NCI-H1092 treated with DMSO at 0.1 percent for 48 hours (cell line): ENCODE results near the gene KRT7.

Experiments used
- DNase-seq: peaks from one replicate; lab custom pipeline; 2025; lab: John Stamatoyannopoulos, UW

Gene KRT7

DNA sequence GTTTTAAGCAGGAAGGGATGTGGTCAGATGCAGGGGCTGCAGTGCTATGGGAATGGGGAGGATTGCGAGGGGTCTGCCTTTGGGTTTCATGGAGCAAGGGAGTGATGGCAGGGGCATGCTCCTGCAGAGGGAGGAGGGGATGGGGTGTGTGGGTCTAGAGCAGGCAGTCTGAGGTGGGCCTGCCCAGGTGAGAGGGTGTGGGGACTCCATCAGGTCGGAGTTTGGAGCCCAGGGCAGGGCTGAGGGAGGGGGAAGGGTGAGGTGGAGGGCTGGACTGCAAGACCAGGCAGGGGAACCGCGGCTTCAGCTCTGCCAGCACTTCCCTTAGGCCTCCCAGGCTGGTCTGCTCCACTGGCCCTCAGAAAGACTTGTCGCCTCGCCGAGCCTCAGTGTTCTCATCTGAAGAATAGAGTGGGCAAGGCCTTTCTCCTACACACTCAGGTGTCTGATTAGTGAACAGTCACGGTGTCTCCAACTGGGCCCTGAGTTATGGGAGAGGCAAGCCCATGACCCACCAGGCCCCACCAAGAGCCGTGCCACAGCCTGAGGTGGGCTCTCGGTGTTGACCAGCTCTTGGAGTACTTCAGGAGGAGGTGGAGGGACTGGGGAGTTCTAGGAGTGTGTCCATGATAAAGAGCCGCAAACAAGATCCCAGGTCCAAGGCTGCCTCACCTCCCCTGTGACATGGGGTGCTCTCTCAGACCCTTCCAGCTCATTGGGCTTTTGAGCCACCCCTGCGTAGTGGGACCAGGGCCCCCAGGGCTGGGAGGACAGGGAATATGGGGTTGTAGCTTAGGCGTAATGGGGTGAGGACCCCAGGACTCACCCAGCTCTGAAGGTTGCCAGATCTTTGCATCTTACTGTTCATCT, 21.1 kb upstream of the KRT7 start:
- DNase-seq, result no peak

GRCh38 chr12:52212701-52213563, 20.1 kb upstream of the KRT7 start:
- no peak for DNase-seq

DNA sequence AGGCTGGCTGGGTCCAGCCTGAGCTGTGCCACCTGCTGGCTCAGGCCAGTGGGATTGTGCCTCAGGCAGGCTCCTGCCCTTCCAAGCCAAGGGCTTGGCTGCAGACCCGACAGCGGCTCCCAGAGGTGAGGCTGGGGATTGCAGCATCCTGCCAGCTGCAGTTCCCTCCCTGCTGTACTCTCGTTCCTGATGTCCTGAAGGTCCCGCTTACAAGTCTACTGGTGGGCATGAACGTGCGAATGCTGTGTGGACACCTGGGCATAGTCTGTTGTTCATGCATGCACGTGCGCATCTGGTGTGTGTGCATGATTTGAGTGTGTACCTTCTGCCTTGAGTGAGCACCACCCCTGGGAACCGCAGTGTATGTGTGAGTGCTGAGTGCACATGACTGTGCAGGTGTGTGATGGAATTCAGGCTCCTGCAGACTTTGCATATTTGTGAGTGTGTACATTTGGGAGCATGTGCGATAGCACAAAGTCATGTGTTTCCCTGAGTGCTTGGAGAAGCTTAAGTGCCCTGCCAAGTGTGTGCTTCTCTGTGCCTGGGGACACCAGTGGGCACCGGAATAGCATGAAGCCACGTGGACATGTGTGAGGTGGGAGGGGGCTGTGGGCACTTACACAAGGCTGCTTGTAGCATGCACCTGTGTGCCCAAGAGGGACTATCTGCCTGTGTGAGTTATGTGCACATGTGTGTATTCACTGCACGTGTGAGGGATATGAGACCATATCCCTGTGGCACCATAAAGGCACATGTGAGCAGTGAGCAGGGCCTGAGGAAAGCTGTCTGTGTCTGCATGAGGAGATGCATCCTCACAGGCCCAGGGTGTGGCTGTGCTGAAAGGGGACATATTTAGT, 19.3 kb upstream of the KRT7 start:
- DNase-seq, result peak; percentile 65

- no peak for DNase-seq
Observed at GRCh38 chr12:52214421-52214802, 18.6 kb upstream of the KRT7 start.

DNA sequence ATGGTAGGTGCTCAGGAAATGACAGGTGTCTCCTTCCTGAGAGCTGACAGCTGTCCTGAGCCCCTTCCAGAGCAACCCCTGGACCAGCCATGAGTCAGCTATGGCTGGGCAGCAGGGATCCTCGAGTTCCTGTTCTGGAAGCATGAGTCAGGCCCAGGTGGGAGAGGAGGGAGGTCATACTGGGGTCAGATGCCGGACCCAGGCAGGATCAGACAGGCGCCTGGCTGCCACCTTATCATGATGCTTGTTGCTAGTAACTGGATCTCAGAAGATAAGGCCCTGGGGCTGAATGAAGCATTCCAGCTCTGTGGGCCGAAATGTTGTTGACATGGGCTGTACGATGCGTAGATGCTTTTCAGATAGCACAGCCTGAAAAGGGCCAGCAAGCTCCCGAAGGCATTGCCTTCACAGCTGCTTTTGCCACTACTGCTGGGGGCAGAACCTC, 17.4 kb upstream of the KRT7 start:
- no peak for DNase-seq

DNA sequence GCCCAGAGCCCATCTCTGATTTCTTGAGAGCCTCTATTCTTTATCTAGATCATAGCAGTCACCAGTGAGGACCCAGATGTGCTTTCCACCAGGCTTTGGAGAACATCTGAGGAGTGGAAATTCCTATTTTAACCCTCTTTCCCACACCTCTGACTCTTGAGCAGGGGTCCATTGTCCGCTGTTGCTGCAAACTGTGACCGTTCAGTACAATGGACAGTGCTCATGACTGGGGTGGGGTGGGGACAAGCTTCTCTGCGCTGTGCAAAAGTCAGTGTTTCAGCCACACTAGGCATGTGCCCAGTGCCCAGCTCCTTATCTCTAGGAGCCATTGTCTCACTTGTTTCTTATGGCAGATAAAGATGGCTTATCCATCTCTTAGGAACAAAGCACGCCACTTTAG, 16.9 kb upstream of the KRT7 start:
- no peak for DNase-seq

DNA sequence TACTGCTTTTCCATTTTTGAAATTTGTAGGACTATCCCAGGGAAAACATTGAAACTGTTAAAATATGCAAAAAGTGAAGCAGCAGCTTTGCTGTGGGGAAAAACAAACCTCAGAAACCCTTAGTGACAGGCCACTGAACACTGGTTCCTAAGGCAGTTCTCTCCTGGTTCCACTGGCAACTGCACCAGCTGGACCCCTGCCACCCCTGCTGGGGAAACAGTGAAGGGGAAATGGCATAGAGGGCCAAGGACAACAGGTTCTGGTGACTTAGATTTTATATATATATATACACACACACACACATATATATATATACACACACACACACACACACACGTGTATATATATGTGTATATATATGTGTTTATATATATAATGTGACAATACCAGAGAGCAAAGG, 16.2 kb upstream of the KRT7 start:
- no peak for DNase-seq

DNA sequence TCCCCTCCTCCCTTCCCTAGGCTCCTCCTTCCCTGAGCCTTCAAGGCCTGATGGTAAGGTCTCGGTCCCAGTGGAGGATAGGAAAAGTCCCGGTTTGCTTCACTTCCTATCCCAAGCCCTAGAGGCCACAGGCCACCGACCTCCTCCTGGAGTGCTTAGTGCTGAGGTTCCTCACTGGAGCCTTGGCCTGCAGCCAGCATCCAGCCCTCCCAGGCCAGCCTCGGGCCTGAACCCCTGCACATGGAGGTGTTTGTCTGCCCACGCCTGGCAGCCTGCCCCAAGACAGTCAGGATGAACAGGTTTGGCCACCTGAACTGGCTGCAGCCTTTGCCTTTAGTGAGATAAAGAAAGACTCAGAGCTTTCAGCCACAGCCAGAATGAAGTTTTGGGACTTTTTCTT, 15.8 kb upstream of the KRT7 start:
- DNase-seq, result no peak

DNA sequence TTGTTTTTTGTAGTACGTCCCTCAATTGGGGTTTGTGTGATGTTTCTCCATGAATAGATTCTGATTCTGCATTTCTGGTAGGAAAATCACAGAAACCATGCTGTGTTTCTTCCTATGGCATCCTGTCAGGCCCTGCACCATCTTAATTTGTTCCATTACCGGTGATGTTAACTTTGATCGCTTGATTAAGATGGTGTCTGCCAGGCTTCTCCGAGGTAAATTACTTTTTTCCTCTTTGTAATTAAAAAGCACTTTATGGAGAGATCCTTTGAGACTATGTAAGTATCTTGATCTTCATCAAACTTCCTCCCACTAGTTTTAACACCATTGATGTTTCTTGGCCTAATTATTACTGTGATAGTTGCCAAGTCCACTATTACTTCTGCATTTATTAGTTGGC, 15.0 kb upstream of the KRT7 start:
- no peak for DNase-seq

GRCh38 chr12:52220477-52220876, 12.6 kb upstream of the KRT7 start:
- no peak for DNase-seq

DNA sequence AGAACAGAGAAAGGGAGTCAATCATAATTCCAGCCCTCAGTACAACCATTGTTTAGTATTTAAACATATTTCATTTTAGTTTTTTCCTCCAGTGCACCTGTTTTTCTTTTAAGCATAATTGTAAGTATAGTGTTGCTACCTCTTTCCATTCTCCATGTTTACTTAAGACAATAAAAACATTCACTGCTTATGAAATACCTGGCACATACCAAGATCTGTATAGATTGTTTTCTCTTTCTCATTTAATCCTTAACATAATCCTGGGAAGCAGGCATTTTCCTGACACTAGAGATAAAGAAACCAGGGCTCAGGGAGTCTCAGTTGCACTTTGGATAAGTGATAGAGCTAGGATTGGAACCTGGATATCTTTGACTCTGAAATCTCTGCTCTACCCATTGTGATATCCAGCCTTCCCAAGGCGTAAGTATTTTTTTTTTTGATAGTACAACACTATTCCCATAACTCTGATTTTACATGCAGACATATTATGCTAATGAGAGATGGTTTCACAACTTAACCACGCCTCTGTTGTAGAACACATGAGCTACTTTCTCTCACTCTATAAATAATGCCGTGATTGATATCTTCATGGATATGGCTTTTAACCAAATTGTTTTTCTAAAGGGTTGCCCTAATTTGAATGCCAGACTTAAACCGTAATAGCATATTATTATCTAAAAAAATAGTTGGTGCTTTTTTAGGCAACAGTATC, 11.8 kb upstream of the KRT7 start:
- DNase-seq, result no peak

DNA sequence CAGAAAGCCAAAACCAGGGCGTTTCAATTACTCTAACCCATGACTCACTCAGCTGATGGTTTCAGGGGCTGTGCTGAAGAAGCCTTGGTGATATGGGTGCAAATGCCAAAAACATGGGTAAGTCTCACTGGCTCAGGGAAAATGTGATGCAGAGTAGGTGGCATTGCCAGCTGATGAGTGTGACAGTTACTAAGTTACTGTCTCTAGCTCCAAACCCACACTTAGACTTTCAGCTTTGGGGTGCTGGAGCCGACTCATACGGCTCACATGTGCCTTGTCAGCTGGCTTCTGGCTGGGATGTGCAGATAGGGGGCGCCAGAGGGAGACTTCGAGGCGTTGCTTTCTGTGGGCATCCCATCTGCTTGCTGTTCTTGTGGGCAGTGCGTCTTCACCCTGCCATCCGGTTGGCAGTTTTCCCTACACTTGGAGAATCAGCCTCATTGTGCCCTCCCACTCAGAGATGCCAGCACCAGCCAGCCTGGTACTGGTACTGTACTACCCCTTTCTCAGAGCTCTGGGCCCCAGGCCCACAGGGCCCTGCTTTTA, 11.1 kb upstream of the KRT7 start:
- peak; percentile 17 for DNase-seq

DNA sequence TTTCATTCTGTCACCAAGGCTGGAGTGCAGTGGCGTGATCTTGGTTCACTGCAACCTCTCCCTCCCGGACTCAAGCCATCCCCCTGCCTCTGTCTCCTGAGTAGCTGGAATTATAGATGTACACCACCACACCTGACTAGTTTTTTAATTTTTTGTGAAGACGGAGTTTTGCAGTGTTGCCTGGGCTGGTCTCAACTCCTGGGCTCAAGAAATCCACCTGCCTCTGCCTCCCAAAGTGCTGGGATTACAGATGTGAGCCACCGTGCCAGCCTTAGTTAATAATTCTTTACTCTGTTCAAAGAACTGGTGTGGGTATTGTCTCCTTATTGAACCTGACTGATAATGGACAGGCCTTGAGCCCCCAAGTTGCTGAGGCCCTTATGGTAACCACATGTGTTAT, 10.4 kb upstream of the KRT7 start:
- DNase-seq, result no peak

DNA sequence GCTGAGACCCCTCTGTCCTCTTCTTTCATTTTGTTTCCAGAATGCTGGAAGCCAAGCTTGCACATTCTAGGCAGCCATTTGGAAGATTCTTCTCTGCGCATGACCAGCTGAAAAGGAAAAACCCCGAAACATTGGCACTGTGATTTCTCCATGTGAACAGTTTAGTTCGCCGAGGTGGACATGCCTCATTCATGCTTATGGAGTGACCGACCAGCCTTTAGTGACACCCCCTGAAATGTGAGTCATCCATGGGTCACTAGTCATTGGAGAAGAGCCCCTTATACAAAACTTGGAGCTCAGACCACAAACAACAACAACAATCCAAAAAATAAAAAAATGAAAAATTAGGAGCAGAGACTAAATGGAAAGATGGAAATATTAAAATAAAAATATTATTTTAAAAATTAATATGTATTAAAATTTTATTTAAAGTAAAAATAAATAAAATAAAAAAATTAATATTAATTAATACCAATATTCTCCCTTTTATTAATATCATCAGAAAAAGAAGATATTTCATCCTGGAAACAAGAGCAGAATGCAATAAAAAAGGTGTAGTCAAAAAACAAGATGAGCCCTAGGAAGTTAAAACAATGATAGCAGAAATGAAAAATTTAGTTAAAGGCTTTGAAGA, 9.5 kb upstream of the KRT7 start:
- no peak for DNase-seq

DNA sequence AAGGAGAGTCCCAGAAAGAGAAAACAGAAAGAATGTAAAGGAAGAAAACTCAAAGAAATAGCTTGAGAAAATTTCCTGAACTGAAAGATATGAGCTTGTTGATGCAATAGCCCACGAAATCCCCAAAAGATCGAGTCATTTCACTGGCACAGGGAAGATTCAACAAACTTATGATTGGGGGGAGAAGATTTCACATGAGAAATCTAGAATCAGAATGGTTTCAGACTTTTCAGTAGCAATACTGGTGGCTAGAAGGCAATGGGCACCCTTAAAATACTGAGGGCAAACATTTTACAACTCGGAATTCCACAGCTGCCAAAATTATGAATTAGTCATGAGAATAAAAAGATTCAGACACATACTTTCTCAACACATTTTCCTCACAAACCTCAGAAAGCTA, 8.9 kb upstream of the KRT7 start:
- no peak for DNase-seq

DNA sequence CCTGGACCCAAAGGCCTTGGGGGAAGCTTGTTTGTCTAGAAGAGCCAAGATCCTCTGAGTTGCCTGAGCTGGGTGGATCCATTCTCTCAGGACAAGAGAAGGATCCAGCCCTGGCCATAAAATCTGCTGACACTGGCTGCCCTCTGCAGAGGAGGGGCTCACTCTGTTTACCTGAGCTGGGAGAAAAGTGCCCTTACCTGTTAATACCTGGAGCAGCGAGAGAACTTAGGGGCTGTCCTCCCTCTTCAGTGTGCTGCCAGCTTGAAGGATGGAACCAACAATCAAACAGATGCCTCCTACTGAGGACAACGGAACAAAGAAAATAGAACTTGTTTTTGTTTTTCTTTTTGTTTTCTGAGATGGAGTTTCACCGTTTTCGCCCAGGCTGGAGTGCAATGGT, 7.3 kb upstream of the KRT7 start:
- DNase-seq, result no peak

- DNase-seq, result no peak
Observed at GRCh38 chr12:52226446-52226845, 6.6 kb upstream of the KRT7 start.

DNA sequence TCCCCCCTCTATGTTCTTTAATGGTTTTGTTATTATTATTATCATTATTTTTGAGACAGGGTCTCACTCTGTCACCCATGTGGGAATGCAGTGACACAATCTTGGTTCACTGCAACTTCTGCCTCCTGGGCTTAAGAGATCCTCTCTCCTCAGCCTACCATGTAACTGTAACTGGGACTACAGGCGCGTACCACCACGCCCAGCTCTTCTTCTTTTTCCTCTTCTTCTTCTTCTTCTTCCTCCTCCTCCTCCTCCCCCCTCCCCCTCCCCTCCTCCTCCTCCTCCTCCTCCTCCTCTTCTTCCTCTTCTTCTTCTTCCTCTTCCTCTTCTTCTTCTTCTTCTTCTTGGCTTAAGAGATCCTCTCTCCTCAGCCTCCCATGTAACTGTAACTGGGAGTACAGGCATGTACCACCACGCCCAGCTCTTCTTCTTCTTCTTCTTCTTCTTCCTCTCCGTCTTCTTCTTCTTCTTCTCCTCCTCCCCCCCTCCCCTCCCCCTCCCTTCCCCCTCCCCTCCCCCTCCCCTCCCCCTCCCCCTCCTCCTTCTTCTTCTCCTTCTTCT, 5.4 kb upstream of the KRT7 start:
- no peak for DNase-seq

GRCh38 chr12:52228366-52228765, 4.7 kb upstream of the KRT7 start:
- no peak for DNase-seq

- no peak for DNase-seq
Observed at GRCh38 chr12:52228931-52229330, 4.1 kb upstream of the KRT7 start.
